ENCODE measurements around the gene LMO1. TPM values are rescaled to one million over a fixed set of nuclear protein-coding genes. Genes with fewer than 3 reads are reported as not detected.

Gene LMO1
- total RNA-seq, 3 donors from 2014 or later (not counting 1 experiment from before 2014, with no cell fraction given): not detected

GRCh38 chr11:8239536-8240228 is 24.0 kb downstream of the LMO1 start:
- ATAC-seq: no peak
- no peaks in the 10 kb centered on the region for H3K9me3 Mint-ChIP-seq
- Histone ChIP-seq H3K27ac (ENCODE audit: low read length) (no peak overlapping the region), H3K4me3 (ENCODE audit: low read length) (no peak overlapping the region), H3K4me1 (ENCODE audit: control insufficient read depth, insufficient read depth, low read length) (no peaks in the 10 kb centered on the region), H3K36me3 (ENCODE audit: control insufficient read depth, insufficient read depth, low read length) (no peaks in the 10 kb centered on the region), H3K27me3 (ENCODE audit: control insufficient read depth, insufficient read depth, low read length) (no peaks in the 10 kb centered on the region), H3K9me3 (ENCODE audit: control insufficient read depth, insufficient read depth, low read length) (no peaks in the 10 kb centered on the region)
- peaks cover 0 to 7% of the 10 kb centered on the region in 2 donors for H3K4me1 Mint-ChIP-seq
- 84% methylated on average over 6 of the region's 6 CpGs for WGBS (ENCODE audit: insufficient coverage)
- no peaks in the 10 kb centered on the region for H3K27me3 Mint-ChIP-seq (ENCODE audit: low read depth in 2 of 2)
- TF ChIP-seq, protein P1, sequence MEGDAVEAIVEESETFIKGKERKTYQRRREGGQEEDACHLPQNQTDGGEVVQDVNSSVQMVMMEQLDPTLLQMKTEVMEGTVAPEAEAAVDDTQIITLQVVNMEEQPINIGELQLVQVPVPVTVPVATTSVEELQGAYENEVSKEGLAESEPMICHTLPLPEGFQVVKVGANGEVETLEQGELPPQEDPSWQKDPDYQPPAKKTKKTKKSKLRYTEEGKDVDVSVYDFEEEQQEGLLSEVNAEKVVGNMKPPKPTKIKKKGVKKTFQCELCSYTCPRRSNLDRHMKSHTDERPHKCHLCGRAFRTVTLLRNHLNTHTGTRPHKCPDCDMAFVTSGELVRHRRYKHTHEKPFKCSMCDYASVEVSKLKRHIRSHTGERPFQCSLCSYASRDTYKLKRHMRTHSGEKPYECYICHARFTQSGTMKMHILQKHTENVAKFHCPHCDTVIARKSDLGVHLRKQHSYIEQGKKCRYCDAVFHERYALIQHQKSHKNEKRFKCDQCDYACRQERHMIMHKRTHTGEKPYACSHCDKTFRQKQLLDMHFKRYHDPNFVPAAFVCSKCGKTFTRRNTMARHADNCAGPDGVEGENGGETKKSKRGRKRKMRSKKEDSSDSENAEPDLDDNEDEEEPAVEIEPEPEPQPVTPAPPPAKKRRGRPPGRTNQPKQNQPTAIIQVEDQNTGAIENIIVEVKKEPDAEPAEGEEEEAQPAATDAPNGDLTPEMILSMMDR (IDR thresholded peaks at IDR 0.05): no peak
- DNase-seq: no peak
- H3K27ac Mint-ChIP-seq: no peak overlapping the region
- no peak overlapping the region for H3K4me3 Mint-ChIP-seq
- intact Hi-C loops (cut with micrococcal nuclease): no loop called here
- H3K36me3 Mint-ChIP-seq: no peaks in the 10 kb centered on the region

GRCh38 chr11:8239040-8239439 is 24.6 kb downstream of the LMO1 start:
- Mint-ChIP-seq H3K4me1 (peaks cover 0 to 8% of the 10 kb centered on the region in 2 donors), H3K27ac (no peak overlapping the region), H3K36me3 (no peaks in the 10 kb centered on the region), H3K9me3 (no peaks in the 10 kb centered on the region), H3K4me3 (no peak overlapping the region), H3K27me3 (ENCODE audit: low read depth in 2 of 2) (no peaks in the 10 kb centered on the region)
- Histone ChIP-seq H3K4me1 (ENCODE audit: control insufficient read depth, insufficient read depth, low read length) (no peaks in the 10 kb centered on the region), H3K27ac (ENCODE audit: low read length) (no peak overlapping the region), H3K27me3 (ENCODE audit: control insufficient read depth, insufficient read depth, low read length) (no peaks in the 10 kb centered on the region), H3K4me3 (ENCODE audit: low read length) (no peak overlapping the region), H3K9me3 (ENCODE audit: control insufficient read depth, insufficient read depth, low read length) (no peaks in the 10 kb centered on the region), H3K36me3 (ENCODE audit: control insufficient read depth, insufficient read depth, low read length) (no peaks in the 10 kb centered on the region)
- intact Hi-C loops (cut with micrococcal nuclease): no loop called here
- no peak for DNase-seq
- WGBS (ENCODE audit: insufficient coverage): 96% methylated on average over 4 of the region's 4 CpGs
- ATAC-seq: no peak
- TF ChIP-seq, protein P1 (IDR thresholded peaks at IDR 0.05): no peak

DNA sequence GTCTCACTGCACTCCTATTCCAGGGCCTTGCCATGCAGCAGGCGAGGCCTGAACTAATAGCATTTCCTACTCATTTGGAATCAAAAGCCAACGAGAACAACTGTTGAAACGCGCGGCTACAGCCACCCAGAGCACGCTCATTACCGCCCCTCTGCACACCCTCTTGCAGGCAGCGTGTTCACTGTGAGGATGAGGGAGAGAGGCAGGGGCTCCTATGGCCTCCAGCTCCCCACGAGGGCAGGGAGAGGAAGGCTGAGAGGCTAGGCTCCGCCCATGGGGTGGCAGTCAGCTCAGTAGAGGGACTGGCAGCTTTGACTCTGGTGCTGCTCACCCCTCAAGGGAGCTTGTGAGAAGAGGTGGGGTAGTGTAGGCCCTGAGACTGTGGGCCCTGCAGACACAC is 26.2 kb downstream of the LMO1 start:
- Histone ChIP-seq H3K27me3 (ENCODE audit: control insufficient read depth, insufficient read depth, low read length) (no peaks in the 10 kb centered on the region), H3K4me1 (ENCODE audit: control insufficient read depth, insufficient read depth, low read length) (no peaks in the 10 kb centered on the region), H3K27ac (ENCODE audit: low read length) (no peak overlapping the region), H3K36me3 (ENCODE audit: control insufficient read depth, insufficient read depth, low read length) (no peaks in the 10 kb centered on the region), H3K9me3 (ENCODE audit: control insufficient read depth, insufficient read depth, low read length) (no peaks in the 10 kb centered on the region), H3K4me3 (ENCODE audit: low read length) (no peak overlapping the region)
- peaks cover 0 to 8% of the 10 kb centered on the region in 2 donors for H3K4me1 Mint-ChIP-seq
- no peak overlapping the region for H3K27ac Mint-ChIP-seq
- no peaks in the 10 kb centered on the region for H3K9me3 Mint-ChIP-seq
- no peaks in the 10 kb centered on the region for H3K27me3 Mint-ChIP-seq (ENCODE audit: low read depth in 2 of 2)
- no peaks in the 10 kb centered on the region for H3K36me3 Mint-ChIP-seq
- intact Hi-C loops (cut with micrococcal nuclease): no loop called here
- no peak overlapping the region for H3K4me3 Mint-ChIP-seq
- 88% methylated on average over 10 of the region's 10 CpGs for WGBS (ENCODE audit: insufficient coverage)
- TF ChIP-seq, protein P1 (IDR thresholded peaks at IDR 0.05): no peak
- ATAC-seq (no peak), DNase-seq (no peak)

GRCh38 chr11:8235925-8236324 is 27.8 kb downstream of the LMO1 start:
- TF ChIP-seq, protein P1 (IDR thresholded peaks at IDR 0.05): no peak
- Mint-ChIP-seq H3K27ac (no peak overlapping the region), H3K4me1 (peaks cover 0 to 8% of the 10 kb centered on the region in 2 donors), H3K4me3 (no peak overlapping the region), H3K27me3 (ENCODE audit: low read depth in 2 of 2) (no peaks in the 10 kb centered on the region), H3K36me3 (no peaks in the 10 kb centered on the region), H3K9me3 (no peaks in the 10 kb centered on the region)
- no peak for ATAC-seq
- intact Hi-C loops (cut with micrococcal nuclease): no loop called here
- no peaks in the 10 kb centered on the region for H3K27me3 ChIP-seq (ENCODE audit: control insufficient read depth, insufficient read depth, low read length)
- DNase-seq: no peak
- H3K9me3 ChIP-seq (ENCODE audit: control insufficient read depth, insufficient read depth, low read length): no peaks in the 10 kb centered on the region
- WGBS (ENCODE audit: insufficient coverage): 87% methylated on average over 1 of the region's 4 CpGs
- no peaks in the 10 kb centered on the region for H3K36me3 ChIP-seq (ENCODE audit: control insufficient read depth, insufficient read depth, low read length)
- H3K4me1 ChIP-seq (ENCODE audit: control insufficient read depth, insufficient read depth, low read length): no peaks in the 10 kb centered on the region
- H3K4me3 ChIP-seq (ENCODE audit: low read length): no peak overlapping the region
- no peak overlapping the region for H3K27ac ChIP-seq (ENCODE audit: low read length)
